Kidney (tissue), 14 donors: ENCODE data around the gene HILPDA. TPM values are rescaled to one million over a fixed set of nuclear protein-coding genes. Genes with fewer than 3 reads are reported as not detected.

Experiments used
- DNase-seq, 5 donors: peaks; one replicate each; pipeline ENCODE4 v3.0.0-alpha.2; 2013 to 2020
- FAIRE-seq: peaks from 2 replicates; lab custom pipeline; 2012; peaks lifted over from hg19 to GRCh38; lab: Jason Lieb, UNC
- H3K27ac ChIP-seq, 2 donors: one replicate each; pipeline ENCODE4 v1.7.0; 2013; ENCODE audit warnings: low read depth in 2 of 2, low read length in 2 of 2, inconsistent platforms in 1 of 2
- H3K27me3 ChIP-seq: one replicate; pipeline ENCODE4 v1.7.1; 2013; ENCODE audit warnings: low read length, inconsistent platforms; ENCODE audit not compliant: control insufficient read depth, insufficient read depth
- H3K36me3 ChIP-seq, 3 donors: one replicate each; pipeline versions ENCODE4 v1.7.0 to v1.7.1; 2013; ENCODE audit warnings: low read length in 3 of 3, control low read depth in 1 of 3, inconsistent platforms in 1 of 3; ENCODE audit not compliant: insufficient read depth in 3 of 3, control insufficient read depth in 2 of 3
- H3K4me1 ChIP-seq, 3 donors: one replicate each; pipeline versions ENCODE4 v1.7.0 to v1.7.1; 2013; ENCODE audit warnings: low read length in 3 of 3, inconsistent platforms in 1 of 3, low read depth in 1 of 3; ENCODE audit not compliant: control insufficient read depth in 2 of 3, insufficient read depth in 2 of 3
- H3K4me3 ChIP-seq, 3 donors: one replicate each; pipeline versions ENCODE4 v1.7.0 to v1.8.1; 2013; ENCODE audit warnings: low read length in 3 of 3, control low read depth in 1 of 3, inconsistent platforms in 1 of 3
- H3K9ac ChIP-seq, 3 donors: one replicate each; pipeline versions ENCODE4 v1.7.0 to v1.7.1; 2013; ENCODE audit warnings: low read length in 3 of 3, control low read depth in 1 of 3, inconsistent platforms in 1 of 3
- H3K9me3 ChIP-seq, 3 donors: one replicate each; pipeline versions ENCODE4 v1.7.0 to v1.7.1; 2013; ENCODE audit warnings: low read length in 3 of 3, control low read depth in 1 of 3, inconsistent platforms in 1 of 3; ENCODE audit not compliant: control insufficient read depth in 2 of 3, insufficient read depth in 1 of 3
- CTCF ChIP-seq: IDR thresholded peaks from 3 replicates; pipeline ENCODE4 v1.5.1; 2012; ENCODE audit warnings: mild to moderate bottlenecking, moderate library complexity, borderline replicate concordance; ENCODE audit not compliant: insufficient read depth; ENCODE audit errors: extremely low read depth
- intact Hi-C: fragments of 100-400 bp; cut with DNase I; formaldehyde crosslinking; loops from one replicate; pipeline ENCODE4 v1.11.1; 2022
- polyA plus RNA-seq: library from polyadenylated mRNA; stranded (reverse); fragments of 350-450 nt; fragmentation: Illumina TruSeq; extraction: RNeasy Lipid Tissue Mini Kit (QIAGEN cat#74804); gene quantifications from one replicate; pipeline ENCODE4 v1.2.3, GENCODE V29; 2014; ENCODE audit warnings: low read depth, low replicate concordance; ENCODE audit not compliant: insufficient read depth
- total RNA-seq: library from RNA; stranded (reverse); fragmentation: NEBNext Ultra II Directional; extraction: Animal tissue kit (Norgen Biotek cat#: 25700); gene quantifications from one replicate; pipeline ENCODE4 v1.2.1, GENCODE V29; 2021
- donor health status: control.
- donor health status: control.
- donor health status: control.
- donor health status: control.
- donor health status: control.
- donor health status: DM: yes; HTN: yes; CAD: no.
- donor health status: Normal renal cell carcinoma (clear cell type).

Gene HILPDA
- total and polyA plus RNA-seq, 2 donors from 2014 or later, result 7.2 to 10.3 TPM

GRCh38 chr7:128446306-128446705 is 9.4 kb upstream of the HILPDA start:
- Histone ChIP-seq H3K27ac (no peak overlapping the region), H3K4me1 (no peaks in the 10 kb centered on the region), H3K9me3 (no peaks in the 10 kb centered on the region), H3K9ac (no peak overlapping the region), H3K4me3 (no peak overlapping the region), H3K27me3 (no peaks in the 10 kb centered on the region), H3K36me3 (no peaks in the 10 kb centered on the region)
- FAIRE-seq (no peak), DNase-seq (no peak)
- intact Hi-C loops, result no loop called here
- TF ChIP-seq CTCF, result no peak

GRCh38 chr7:128447941-128448564 is 7.6 kb upstream of the HILPDA start:
- Histone ChIP-seq H3K9ac (no peak overlapping the region), H3K4me3 (no peak overlapping the region), H3K9me3 (no peaks in the 10 kb centered on the region), H3K27me3 (no peaks in the 10 kb centered on the region), H3K27ac (no peak overlapping the region), H3K36me3 (no peaks in the 10 kb centered on the region), H3K4me1 (no peaks in the 10 kb centered on the region)
- TF ChIP-seq CTCF, result no peak
- DNase-seq (no peak), FAIRE-seq (no peak)
- intact Hi-C loops, result no loop called here

GRCh38 chr7:128448751-128449302 is 6.9 kb upstream of the HILPDA start:
- Histone ChIP-seq H3K4me3 (no peak overlapping the region), H3K9ac (no peak overlapping the region), H3K9me3 (no peaks in the 10 kb centered on the region), H3K4me1 (peaks cover 0 to 4% (median 2%) of the 10 kb centered on the region in 3 donors), H3K27ac (no peak overlapping the region), H3K36me3 (no peaks in the 10 kb centered on the region), H3K27me3 (no peaks in the 10 kb centered on the region)
- intact Hi-C loops, result no loop called here
- DNase-seq (no peak), FAIRE-seq (no peak)
- no peak for TF ChIP-seq CTCF

GRCh38 chr7:128450409-128450808 is 5.3 kb upstream of the HILPDA start:
- FAIRE-seq, result no peak
- intact Hi-C loops, result no loop called here
- no peaks in the 10 kb centered on the region for H3K27me3 ChIP-seq
- H3K27ac ChIP-seq, result no peak overlapping the region
- H3K9me3 ChIP-seq, result no peaks in the 10 kb centered on the region
- H3K36me3 ChIP-seq, result no peaks in the 10 kb centered on the region
- no peak for DNase-seq
- peaks cover 0 to 8% (median 7%) of the 10 kb centered on the region in 3 donors for H3K4me1 ChIP-seq
- H3K4me3 ChIP-seq, result no peak overlapping the region
- no peak for TF ChIP-seq CTCF
- no peak overlapping the region for H3K9ac ChIP-seq
